HG02642 (cell line): ENCODE results near the gene AGBL4.

ENCODE experiments used
- ATAC-seq: cut with Tn5 transposase; IDR thresholded peaks from one replicate; pipeline ENCODE4 v1.9.1; 2021; ENCODE audit warnings: mild to moderate bottlenecking; ENCODE audit not compliant: unreplicated experiment, poor library complexity

AGBL4 gene

GRCh38 chr1:49208712-49209111, 815.0 kb downstream of the AGBL4 start:
- ATAC-seq, result no peak

- ATAC-seq, result no peak
Measured at GRCh38 chr1:49204720-49205119, 819.0 kb downstream of the AGBL4 start.

GRCh38 chr1:49200738-49201137, 823.0 kb downstream of the AGBL4 start:
- no peak for ATAC-seq

GRCh38 chr1:49199564-49199963, 824.2 kb downstream of the AGBL4 start:
- no peak for ATAC-seq

- ATAC-seq, result no peak
Measured at GRCh38 chr1:49197081-49197480, 826.7 kb downstream of the AGBL4 start.

- ATAC-seq, result no peak
Measured at GRCh38 chr1:49190138-49190537, 833.6 kb downstream of the AGBL4 start.

GRCh38 chr1:49187056-49187455, 836.7 kb downstream of the AGBL4 start:
- no peak for ATAC-seq

- no peak for ATAC-seq
Measured at GRCh38 chr1:49185450-49185980, 838.2 kb downstream of the AGBL4 start.

GRCh38 chr1:49183489-49183888, 840.3 kb downstream of the AGBL4 start:
- ATAC-seq, result no peak

- no peak for ATAC-seq
Measured at GRCh38 chr1:49181033-49181432, 842.7 kb downstream of the AGBL4 start.

GRCh38 chr1:49171941-49172593, 851.7 kb downstream of the AGBL4 start:
- no peak for ATAC-seq

GRCh38 chr1:49166031-49166430, 857.7 kb downstream of the AGBL4 start:
- ATAC-seq, result no peak

GRCh38 chr1:49163031-49163430, 860.7 kb downstream of the AGBL4 start:
- ATAC-seq, result no peak

GRCh38 chr1:49160677-49161076, 863.1 kb downstream of the AGBL4 start:
- ATAC-seq, result no peak

- ATAC-seq, result no peak
Measured at GRCh38 chr1:49136738-49137251, 887.0 kb downstream of the AGBL4 start.

- no peak for ATAC-seq
Measured at GRCh38 chr1:49125746-49126145, 898.0 kb downstream of the AGBL4 start.

- no peak for ATAC-seq
Measured at GRCh38 chr1:49111931-49112330, 911.8 kb downstream of the AGBL4 start.

- no peak for ATAC-seq
Measured at GRCh38 chr1:49106445-49106844, 917.3 kb downstream of the AGBL4 start.

- ATAC-seq, result no peak
Measured at GRCh38 chr1:49104575-49104974, 919.2 kb downstream of the AGBL4 start.

- ATAC-seq, result peak; percentile 69
Measured at GRCh38 chr1:49102752-49103151, 921.0 kb downstream of the AGBL4 start.

GRCh38 chr1:49098866-49099265, 924.9 kb downstream of the AGBL4 start:
- no peak for ATAC-seq

- no peak for ATAC-seq
Measured at GRCh38 chr1:49086327-49086726, 937.4 kb downstream of the AGBL4 start.
